GM18858 (cell line): ENCODE measurements around the gene CCDC57.

ENCODE experiments used
- ATAC-seq: cut with Tn5 transposase; IDR thresholded peaks from one replicate; pipeline ENCODE4 v1.9.1; 2021; ENCODE audit not compliant: unreplicated experiment

The CCDC57 gene

GRCh38 chr17:82053130-82053529 is 159.5 kb downstream of the CCDC57 start:
- ATAC-seq: no peak

- no peak for ATAC-seq
Measured at GRCh38 chr17:82052638-82053059, 160.0 kb downstream of the CCDC57 start.

DNA sequence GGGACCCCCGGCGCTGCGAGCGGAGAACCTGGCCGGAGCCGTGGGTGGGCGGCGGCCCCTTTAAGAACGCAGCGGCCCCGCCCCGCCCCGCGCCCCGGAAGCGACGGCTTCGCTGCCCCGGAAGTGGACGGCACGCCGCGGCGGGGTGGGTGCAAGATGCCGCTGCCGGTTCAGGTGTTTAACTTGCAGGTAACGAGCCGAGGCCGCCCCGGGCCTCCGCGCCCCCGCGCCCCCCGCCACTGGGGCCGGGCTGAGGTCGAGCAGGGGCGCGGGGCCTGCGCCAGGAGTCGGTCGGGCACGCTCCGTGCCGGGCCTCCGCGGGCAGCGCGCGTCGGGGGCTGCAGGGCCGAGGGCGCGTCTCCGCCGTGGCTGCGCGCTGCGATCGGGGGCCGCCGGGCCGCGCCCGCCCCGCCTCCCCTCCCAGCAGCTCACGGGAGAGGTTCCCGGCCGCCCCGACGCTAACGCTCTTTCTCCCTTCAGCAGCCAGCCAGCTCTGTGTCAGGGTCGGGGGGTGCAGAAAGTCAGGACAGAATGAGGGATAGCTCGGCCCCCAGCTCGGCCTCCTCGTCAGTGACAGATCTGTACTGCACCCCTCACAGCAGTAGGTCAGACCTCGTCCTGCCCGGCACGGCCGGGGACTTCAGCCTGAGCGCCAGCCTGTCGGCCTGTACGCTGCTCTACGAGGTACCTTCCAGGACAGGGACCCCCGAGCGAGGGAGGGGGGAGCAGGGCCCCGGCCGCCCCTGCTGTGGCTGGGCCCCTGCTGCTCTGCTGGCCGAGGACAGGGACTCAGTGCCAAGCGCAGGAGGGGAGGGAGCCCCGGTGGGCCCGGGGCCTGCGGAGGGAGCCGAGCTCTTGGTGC is 160.6 kb downstream of the CCDC57 start, which contains the start of the genes GPS1 and RFNG:
GPS1 (plus strand) TSS at position 123 of the 862 bp plus-strand sequence; CDS start at position 157, 34 bp downstream.
RFNG (minus strand) TSS at position 36 of the 862 bp plus-strand sequence. CDS start 45 bp downstream, outside the sequence.
- no peak for ATAC-seq
